Uterus (tissue), 2 donors: Measurements from ENCODE around the gene KRT8.

ENCODE experiments used
- POLR2A ChIP-seq, 2 donors: fragments of 450-650 bp; IDR thresholded peaks; one replicate each; pipeline ENCODE4 v1.6.1; 2016; ENCODE audit warnings: antibody characterized with exemption in 2 of 2, mild to moderate bottlenecking in 1 of 2, moderate library complexity in 1 of 2
- TF ChIP-seq, protein P1 (sequence below), 4 experiments: fragments of 200-600 bp in 2 of 4; fragments of 450-650 bp in 2 of 4; sonication (generic) in 2 of 4; IDR thresholded peaks; one replicate each; pipeline ENCODE4 v1.5.1; 2016 to 2019; ENCODE audit warnings: antibody characterized with exemption in 4 of 4, mild to moderate bottlenecking in 2 of 4, moderate library complexity in 1 of 4

DNA sequence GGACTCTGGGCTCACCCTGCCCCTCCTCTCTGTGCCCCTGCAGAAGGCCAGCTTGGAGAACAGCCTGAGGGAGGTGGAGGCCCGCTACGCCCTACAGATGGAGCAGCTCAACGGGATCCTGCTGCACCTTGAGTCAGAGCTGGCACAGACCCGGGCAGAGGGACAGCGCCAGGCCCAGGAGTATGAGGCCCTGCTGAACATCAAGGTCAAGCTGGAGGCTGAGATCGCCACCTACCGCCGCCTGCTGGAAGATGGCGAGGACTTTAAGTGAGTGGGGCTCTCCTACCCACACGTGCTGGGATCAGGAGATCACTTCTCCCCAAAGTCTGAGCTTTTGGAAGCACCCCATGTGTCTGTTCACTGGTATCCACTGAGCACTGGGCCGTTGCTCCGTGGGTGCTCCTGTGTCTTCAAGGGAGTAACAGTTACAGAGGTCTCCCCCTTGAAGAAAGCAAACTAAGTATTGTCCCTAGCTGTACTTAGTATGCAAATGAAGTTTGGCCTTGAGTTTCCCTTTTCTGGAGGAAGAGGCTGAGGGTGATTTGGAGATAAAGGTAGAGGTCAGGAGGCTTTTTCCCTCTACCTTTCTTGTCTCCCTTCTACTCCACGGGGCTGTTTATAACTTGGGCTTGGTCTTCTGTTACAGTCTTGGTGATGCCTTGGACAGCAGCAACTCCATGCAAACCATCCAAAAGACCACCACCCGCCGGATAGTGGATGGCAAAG is 47.4 kb upstream of the KRT8 start:
- TF ChIP-seq, protein P1, sequence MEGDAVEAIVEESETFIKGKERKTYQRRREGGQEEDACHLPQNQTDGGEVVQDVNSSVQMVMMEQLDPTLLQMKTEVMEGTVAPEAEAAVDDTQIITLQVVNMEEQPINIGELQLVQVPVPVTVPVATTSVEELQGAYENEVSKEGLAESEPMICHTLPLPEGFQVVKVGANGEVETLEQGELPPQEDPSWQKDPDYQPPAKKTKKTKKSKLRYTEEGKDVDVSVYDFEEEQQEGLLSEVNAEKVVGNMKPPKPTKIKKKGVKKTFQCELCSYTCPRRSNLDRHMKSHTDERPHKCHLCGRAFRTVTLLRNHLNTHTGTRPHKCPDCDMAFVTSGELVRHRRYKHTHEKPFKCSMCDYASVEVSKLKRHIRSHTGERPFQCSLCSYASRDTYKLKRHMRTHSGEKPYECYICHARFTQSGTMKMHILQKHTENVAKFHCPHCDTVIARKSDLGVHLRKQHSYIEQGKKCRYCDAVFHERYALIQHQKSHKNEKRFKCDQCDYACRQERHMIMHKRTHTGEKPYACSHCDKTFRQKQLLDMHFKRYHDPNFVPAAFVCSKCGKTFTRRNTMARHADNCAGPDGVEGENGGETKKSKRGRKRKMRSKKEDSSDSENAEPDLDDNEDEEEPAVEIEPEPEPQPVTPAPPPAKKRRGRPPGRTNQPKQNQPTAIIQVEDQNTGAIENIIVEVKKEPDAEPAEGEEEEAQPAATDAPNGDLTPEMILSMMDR (IDR thresholded peaks at IDR 0.05), result no peak
- TF ChIP-seq POLR2A (IDR thresholded peaks at IDR 0.05), result no peak
